Measurements from ENCODE around the gene FAM124B. TPM values are rescaled to one million over a fixed set of nuclear protein-coding genes. Genes with fewer than 3 reads are reported as not detected.
A peak's percentile ranks its signal among the peaks of the same experiment; 100 is the strongest.

Gene FAM124B
- total and polyA plus RNA-seq, 2 donors (not counting 1 experiment from before 2014, with no cell fraction given), result not detected

- no peak overlapping the region for H3K27ac ChIP-seq (ENCODE audit: insufficient read depth, low read length)
Measured at GRCh38 chr2:224413381-224413780, 11.5 kb upstream of the FAM124B start.

GRCh38 chr2:224412141-224413015 is 10.5 kb upstream of the FAM124B start:
- Histone ChIP-seq H3K79me2 (ENCODE audit: control insufficient read depth, insufficient read depth, low read length) (no peaks in the 10 kb centered on the region), H3K9me3 (ENCODE audit: control insufficient read depth, insufficient read depth, low read depth, low read length) (no peaks in the 10 kb centered on the region), H2AFZ (ENCODE audit: low read length) (peak overlapping the region; percentile 52), H3K4me2 (ENCODE audit: extremely low read depth, insufficient read depth, low read length) (peak overlapping the region; percentile 60), H3K27ac (ENCODE audit: insufficient read depth, low read length) (no peak overlapping the region), H3K4me1 (ENCODE audit: control insufficient read depth, extremely low read depth, insufficient read depth, low read length) (peaks cover 2% of the 10 kb centered on the region), H4K20me1 (ENCODE audit: control insufficient read depth, extremely low read depth, insufficient read depth, low read length) (no peaks in the 10 kb centered on the region), H3K4me3 (replicated peaks in 1 of 4; ENCODE audit: control extremely low read depth in 1 of 4, insufficient read depth in 1 of 4, low read depth in 3 of 4, low read length in 4 of 4) (peak overlapping the region in 1 of 4 experiments; percentile 17), H3K36me3 (ENCODE audit: control insufficient read depth, insufficient read depth, low read length) (no peaks in the 10 kb centered on the region), H3K27me3 (ENCODE audit: control insufficient read depth, insufficient read depth, low read length) (no peaks in the 10 kb centered on the region), H3K9ac (ENCODE audit: insufficient read depth, low read length) (no peak overlapping the region)
- TF ChIP-seq EZH2 (IDR thresholded peaks at IDR 0.05; ENCODE audit: low read length, missing control alignments) (no peak), CTCF (conservative IDR thresholded peaks at IDR 0.05 in 1 of 2, IDR thresholded peaks at IDR 0.05 in 1 of 2; ENCODE audit: low read depth in 1 of 2, low read length in 2 of 2) (no peak)
- peak; percentile 48 to 77 for DNase-seq (ENCODE audit: low read depth in 2 of 2)

More at GRCh38 chr2:224413381-224413780, 11.5 kb upstream of the FAM124B start:
- Histone ChIP-seq H4K20me1 (ENCODE audit: control insufficient read depth, extremely low read depth, insufficient read depth, low read length) (no peaks in the 10 kb centered on the region), H3K36me3 (ENCODE audit: control insufficient read depth, insufficient read depth, low read length) (no peaks in the 10 kb centered on the region), H3K27me3 (ENCODE audit: control insufficient read depth, insufficient read depth, low read length) (no peaks in the 10 kb centered on the region), H3K4me3 (replicated peaks in 1 of 4; ENCODE audit: control extremely low read depth in 1 of 4, insufficient read depth in 1 of 4, low read depth in 3 of 4, low read length in 4 of 4) (no peak overlapping the region), H3K4me2 (ENCODE audit: extremely low read depth, insufficient read depth, low read length) (no peak overlapping the region), H3K4me1 (ENCODE audit: control insufficient read depth, extremely low read depth, insufficient read depth, low read length) (peaks cover 2% of the 10 kb centered on the region), H3K9me3 (ENCODE audit: control insufficient read depth, insufficient read depth, low read depth, low read length) (no peaks in the 10 kb centered on the region), H2AFZ (ENCODE audit: low read length) (no peak overlapping the region), H3K79me2 (ENCODE audit: control insufficient read depth, insufficient read depth, low read length) (no peaks in the 10 kb centered on the region), H3K9ac (ENCODE audit: insufficient read depth, low read length) (no peak overlapping the region)
- DNase-seq (ENCODE audit: low read depth in 2 of 2), result no peak
- no peak for TF ChIP-seq EZH2 (IDR thresholded peaks at IDR 0.05; ENCODE audit: low read length, missing control alignments)
- TF ChIP-seq CTCF (conservative IDR thresholded peaks at IDR 0.05 in 1 of 2, IDR thresholded peaks at IDR 0.05 in 1 of 2; ENCODE audit: low read depth in 1 of 2, low read length in 2 of 2), result no peak

GRCh38 chr2:224410946-224411561 is 9.1 kb upstream of the FAM124B start:
- peaks cover 2% of the 10 kb centered on the region for H3K4me1 ChIP-seq (ENCODE audit: control insufficient read depth, extremely low read depth, insufficient read depth, low read length)
- no peak overlapping the region for H3K27ac ChIP-seq (ENCODE audit: insufficient read depth, low read length)
- H3K4me2 ChIP-seq (ENCODE audit: extremely low read depth, insufficient read depth, low read length), result no peak overlapping the region
- H3K9ac ChIP-seq (ENCODE audit: insufficient read depth, low read length), result no peak overlapping the region
- no peaks in the 10 kb centered on the region for H3K79me2 ChIP-seq (ENCODE audit: control insufficient read depth, insufficient read depth, low read length)
- H2AFZ ChIP-seq (ENCODE audit: low read length), result no peak overlapping the region
- no peaks in the 10 kb centered on the region for H4K20me1 ChIP-seq (ENCODE audit: control insufficient read depth, extremely low read depth, insufficient read depth, low read length)
- no peaks in the 10 kb centered on the region for H3K27me3 ChIP-seq (ENCODE audit: control insufficient read depth, insufficient read depth, low read length)
- TF ChIP-seq EZH2 (IDR thresholded peaks at IDR 0.05; ENCODE audit: low read length, missing control alignments) (no peak), CTCF (conservative IDR thresholded peaks at IDR 0.05 in 1 of 2, IDR thresholded peaks at IDR 0.05 in 1 of 2; ENCODE audit: low read depth in 1 of 2, low read length in 2 of 2) (no peak)
- H3K36me3 ChIP-seq (ENCODE audit: control insufficient read depth, insufficient read depth, low read length), result no peaks in the 10 kb centered on the region
- DNase-seq (ENCODE audit: low read depth in 2 of 2), result peak in 1 of 2 donors; percentile 57
- H3K4me3 ChIP-seq (replicated peaks in 1 of 4; ENCODE audit: control extremely low read depth in 1 of 4, insufficient read depth in 1 of 4, low read depth in 3 of 4, low read length in 4 of 4), result no peak overlapping the region
- no peaks in the 10 kb centered on the region for H3K9me3 ChIP-seq (ENCODE audit: control insufficient read depth, insufficient read depth, low read depth, low read length)

Measured in fibroblast of lung (primary cell).